Omental fat pad (tissue), 4 donors: Measurements from ENCODE around the gene TRAPPC2L. TPM values are rescaled to one million over a fixed set of nuclear protein-coding genes. Genes with fewer than 3 reads are reported as not detected.

Experiments
- ATAC-seq: fragments of 150-250 bp; one replicate; pipeline ENCODE4 v1.9.1; 2016; ENCODE audit warnings: mild to moderate bottlenecking, moderate library complexity; ENCODE audit not compliant: low FRiP score
- DNase-seq: peaks from one replicate; pipeline ENCODE4 v3.0.0-alpha.2; 2019; ENCODE audit warnings: low spot score
- CTCF ChIP-seq, 3 donors: fragments of 450-650 bp; IDR thresholded peaks; one replicate each; pipeline ENCODE4 v1.5.1; 2016 to 2017; ENCODE audit warnings: antibody characterized with exemption in 3 of 3, mild to moderate bottlenecking in 3 of 3, moderate library complexity in 2 of 3
- total RNA-seq, 4 donors: library from RNA; depleted of rRNA; stranded (reverse); fragments of >200 nt; gene quantifications; one replicate each; pipeline ENCODE4 v1.1.0, GENCODE V29; 2016

TRAPPC2L gene
- total RNA-seq, 4 donors from 2014 or later, result 25.3 to 49.4 (median 39.7) TPM

- TF ChIP-seq CTCF (IDR thresholded peaks at IDR 0.05), result no peak
- no peak for ATAC-seq
- DNase-seq, result no peak
These were observed 20.8 kb downstream of the TRAPPC2L start for GRCh38 chr16:88877564-88878289.

- ATAC-seq (no peak), DNase-seq (no peak)
- no peak for TF ChIP-seq CTCF (IDR thresholded peaks at IDR 0.05)
These were observed 21.4 kb downstream of the TRAPPC2L start for GRCh38 chr16:88878356-88878755.

- no peak for TF ChIP-seq CTCF (IDR thresholded peaks at IDR 0.05)
- DNase-seq (no peak), ATAC-seq (no peak)
These were observed 22.2 kb downstream of the TRAPPC2L start for GRCh38 chr16:88878967-88879787.

GRCh38 chr16:88879788-88880055 lies 22.8 kb downstream of the TRAPPC2L start:
- no peak for TF ChIP-seq CTCF (IDR thresholded peaks at IDR 0.05)
- DNase-seq (no peak), ATAC-seq (no peak)

- no peak for TF ChIP-seq CTCF (IDR thresholded peaks at IDR 0.05)
- DNase-seq (no peak), ATAC-seq (no peak)
These were observed 23.5 kb downstream of the TRAPPC2L start for GRCh38 chr16:88880226-88881006.

GRCh38 chr16:88881007-88881615 lies 24.2 kb downstream of the TRAPPC2L start:
- TF ChIP-seq CTCF (IDR thresholded peaks at IDR 0.05), result no peak
- ATAC-seq, result no peak
- DNase-seq, result no peak
